Jurkat, Clone E6-1 (cell line): Measurements from ENCODE around the gene PPIH. TPM values are rescaled to one million over a fixed set of nuclear protein-coding genes. Genes with fewer than 3 reads are reported as not detected.
"Not testable (repeated sequence)": the region's sequence is repeated elsewhere in the genome, so short reads cannot be mapped to it uniquely, and the experiment has no call there.

ENCODE experiments used
- DNase-seq: peaks from one replicate; pipeline ENCODE4 v3.0.0-alpha.2; 2011; ENCODE audit warnings: low read depth, low spot score
- H3K4me3 ChIP-seq: 2 replicates; pipeline ENCODE4 v1.5.1; 2011; ENCODE audit warnings: mild to moderate bottlenecking, low read length, control low read depth, moderate library complexity
- polyA plus RNA-seq: library from polyadenylated mRNA; unstranded; fragments of >200 nt; gene quantifications from one replicate; pipeline ENCODE4 v1.2.1, GENCODE V29; 2012; ENCODE audit warnings: missing spikeins; ENCODE audit not compliant: insufficient read length, insufficient read depth

PPIH gene
- 177 TPM for polyA plus RNA-seq

- peak within 1 kb of the TSS; percentile 80 for H3K4me3 ChIP-seq
- peak; percentile 94 for DNase-seq
Observed at GRCh38 chr1:42657981-42658876, at the start of gene PPIH. Gene PPIH, plus strand, starts transcription at chr1:42658423. Its CDS starts 24 bp downstream, at chr1:42658447.

- DNase-seq = no peak
- no peak overlapping the region for H3K4me3 ChIP-seq
Observed at GRCh38 chr1:42613803-42614131, 44.5 kb upstream of the PPIH start.

- no peak for DNase-seq
Observed at GRCh38 chr1:42618866-42619265, 39.4 kb upstream of the PPIH start.

GRCh38 chr1:42620307-42620706 lies 37.9 kb upstream of the PPIH start:
- no peak for DNase-seq
- no peak overlapping the region for H3K4me3 ChIP-seq

More at GRCh38 chr1:42618866-42619265, 39.4 kb upstream of the PPIH start:
- H3K4me3 ChIP-seq = no peak overlapping the region

GRCh38 chr1:42621180-42621579 lies 37.0 kb upstream of the PPIH start:
- H3K4me3 ChIP-seq, DNase-seq: not testable (repeated sequence)

GRCh38 chr1:42627205-42627604 lies 31.0 kb upstream of the PPIH start:
- not testable (repeated sequence) for DNase-seq, H3K4me3 ChIP-seq

- no peak for DNase-seq
- H3K4me3 ChIP-seq = no peak overlapping the region
Observed at GRCh38 chr1:42639116-42639515, 19.1 kb upstream of the PPIH start.

GRCh38 chr1:42646056-42646455 lies 12.2 kb upstream of the PPIH start:
- no peak for DNase-seq
- no peak overlapping the region for H3K4me3 ChIP-seq

- H3K4me3 ChIP-seq = peak overlapping the region; percentile 80
- DNase-seq = no peak
Observed at GRCh38 chr1:42657201-42657600, 1.0 kb upstream of the PPIH start.

GRCh38 chr1:42658877-42659337 lies 684 bp downstream of the PPIH start:
- no peak for DNase-seq
- H3K4me3 ChIP-seq = peak overlapping the region; percentile 80

GRCh38 chr1:42660907-42661500 lies 2.8 kb downstream of the PPIH start:
- no peak overlapping the region for H3K4me3 ChIP-seq
- DNase-seq = no peak

- DNase-seq = no peak
Observed at GRCh38 chr1:42669936-42670335, 11.7 kb downstream of the PPIH start.

GRCh38 chr1:42670425-42670824 lies 12.2 kb downstream of the PPIH start:
- no peak for DNase-seq
- H3K4me3 ChIP-seq = no peak overlapping the region

More at GRCh38 chr1:42669936-42670335, 11.7 kb downstream of the PPIH start:
- no peak overlapping the region for H3K4me3 ChIP-seq

- no peak for DNase-seq
- H3K4me3 ChIP-seq = no peak overlapping the region
Observed at GRCh38 chr1:42674214-42674613, 16.0 kb downstream of the PPIH start.

GRCh38 chr1:42674682-42675081 lies 16.5 kb downstream of the PPIH start:
- H3K4me3 ChIP-seq = no peak overlapping the region
- DNase-seq = no peak

- no peak overlapping the region for H3K4me3 ChIP-seq
- DNase-seq = no peak
Observed at GRCh38 chr1:42675467-42675866, 17.2 kb downstream of the PPIH start.

GRCh38 chr1:42676534-42677087 lies 18.4 kb downstream of the PPIH start:
- H3K4me3 ChIP-seq = no peak overlapping the region
- no peak for DNase-seq

GRCh38 chr1:42679364-42679983 lies 21.3 kb downstream of the PPIH start:
- H3K4me3 ChIP-seq = no peak overlapping the region
- no peak for DNase-seq

- DNase-seq = no peak
- H3K4me3 ChIP-seq = no peak overlapping the region
Observed at GRCh38 chr1:42680055-42680454, 21.8 kb downstream of the PPIH start.
